Adrenal gland (tissue), 5 donors: ENCODE results near the gene SMCO4.

ENCODE experiments used
- POLR2A ChIP-seq, 2 donors: fragments of 450-650 bp; IDR thresholded peaks; one replicate each; pipeline ENCODE4 v1.6.1; 2017; ENCODE audit warnings: antibody characterized with exemption in 2 of 2, mild to moderate bottlenecking in 2 of 2, moderate library complexity in 1 of 2
- TF ChIP-seq, protein P1 (sequence below), 6 experiments: fragments of 450-650 bp in 4 of 6; fragments of 200-600 bp in 2 of 6; sonication (generic) in 1 of 6; IDR thresholded peaks; 1 replicate in 5 of 6; 2 replicates in 1 of 6; pipeline versions ENCODE4 v1.5.1 to v1.8.0; 2016 to 2021; ENCODE audit warnings: antibody characterized with exemption in 6 of 6, mild to moderate bottlenecking in 2 of 6, moderate library complexity in 1 of 6
- donor health status: DM: no; HTN: no; CAD: no.

DNA sequence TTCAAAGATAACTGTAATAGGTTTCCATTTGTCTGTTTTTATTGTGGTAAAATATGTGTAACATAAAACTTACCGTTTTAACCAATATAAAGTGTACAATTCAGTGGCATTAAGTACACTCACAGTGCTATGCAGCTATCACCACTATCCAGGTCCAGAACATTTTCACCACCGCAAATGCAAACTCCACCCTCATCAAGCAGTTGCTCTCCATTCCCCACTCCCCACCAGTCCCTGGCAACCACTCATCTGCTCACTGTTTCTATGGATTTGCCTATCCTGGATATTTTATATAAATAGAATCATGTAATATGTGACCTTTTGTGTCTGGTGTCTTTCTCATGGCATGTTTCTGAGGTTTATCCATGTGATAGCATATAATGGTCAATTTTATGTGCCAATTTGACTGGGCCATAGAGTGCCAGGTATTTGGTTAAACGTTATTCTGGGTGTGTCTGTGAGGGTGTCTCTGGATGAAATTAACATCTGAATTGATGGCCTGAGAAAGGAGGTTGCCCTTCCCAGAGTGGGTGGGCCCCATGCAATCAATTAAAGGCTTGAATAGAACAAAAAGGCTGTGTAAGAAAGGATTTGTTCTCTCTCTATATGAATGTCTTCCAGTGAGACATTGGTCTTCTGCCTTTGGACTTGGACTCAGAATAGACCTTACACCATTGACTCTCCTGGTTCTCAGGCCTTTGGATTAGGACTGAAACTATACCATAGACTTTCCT lies 17.2 kb upstream of the SMCO4 start:
- TF ChIP-seq, protein P1, sequence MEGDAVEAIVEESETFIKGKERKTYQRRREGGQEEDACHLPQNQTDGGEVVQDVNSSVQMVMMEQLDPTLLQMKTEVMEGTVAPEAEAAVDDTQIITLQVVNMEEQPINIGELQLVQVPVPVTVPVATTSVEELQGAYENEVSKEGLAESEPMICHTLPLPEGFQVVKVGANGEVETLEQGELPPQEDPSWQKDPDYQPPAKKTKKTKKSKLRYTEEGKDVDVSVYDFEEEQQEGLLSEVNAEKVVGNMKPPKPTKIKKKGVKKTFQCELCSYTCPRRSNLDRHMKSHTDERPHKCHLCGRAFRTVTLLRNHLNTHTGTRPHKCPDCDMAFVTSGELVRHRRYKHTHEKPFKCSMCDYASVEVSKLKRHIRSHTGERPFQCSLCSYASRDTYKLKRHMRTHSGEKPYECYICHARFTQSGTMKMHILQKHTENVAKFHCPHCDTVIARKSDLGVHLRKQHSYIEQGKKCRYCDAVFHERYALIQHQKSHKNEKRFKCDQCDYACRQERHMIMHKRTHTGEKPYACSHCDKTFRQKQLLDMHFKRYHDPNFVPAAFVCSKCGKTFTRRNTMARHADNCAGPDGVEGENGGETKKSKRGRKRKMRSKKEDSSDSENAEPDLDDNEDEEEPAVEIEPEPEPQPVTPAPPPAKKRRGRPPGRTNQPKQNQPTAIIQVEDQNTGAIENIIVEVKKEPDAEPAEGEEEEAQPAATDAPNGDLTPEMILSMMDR (IDR thresholded peaks at IDR 0.05) = no peak
- no peak for TF ChIP-seq POLR2A (IDR thresholded peaks at IDR 0.05)
